Stromal cell of bone marrow (primary cell): ENCODE results near the gene GZF1.
A peak's percentile ranks its signal among the peaks of the same experiment; 100 is the strongest.
"Not testable (repeated sequence)": the region's sequence is repeated elsewhere in the genome, so short reads cannot be mapped to it uniquely, and the experiment has no call there.

Source experiments
- DNase-seq: peaks from one replicate; pipeline ENCODE4 v3.0.0-alpha.2; 2012; ENCODE audit warnings: low read depth

The GZF1 gene

DNA sequence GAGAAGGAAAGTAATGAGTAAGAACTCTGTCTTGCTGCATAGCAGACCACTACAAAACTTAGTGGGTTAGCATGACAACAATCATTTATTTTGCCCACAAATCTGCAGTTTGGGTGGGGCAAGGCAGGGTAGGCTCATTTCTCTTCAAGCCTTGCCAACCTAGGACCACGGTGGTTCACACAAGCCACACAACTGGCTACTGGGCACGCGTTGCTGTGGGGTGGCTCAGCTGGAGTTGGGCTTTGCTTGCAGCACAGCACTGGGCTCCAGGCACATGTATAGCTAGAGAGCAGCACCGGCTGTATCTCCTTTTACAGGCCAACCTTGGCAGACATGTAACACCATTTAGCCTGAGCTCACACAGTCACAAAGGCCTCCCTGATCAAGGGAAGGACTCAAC is 16.0 kb upstream of the GZF1 start:
- DNase-seq, result no peak

DNA sequence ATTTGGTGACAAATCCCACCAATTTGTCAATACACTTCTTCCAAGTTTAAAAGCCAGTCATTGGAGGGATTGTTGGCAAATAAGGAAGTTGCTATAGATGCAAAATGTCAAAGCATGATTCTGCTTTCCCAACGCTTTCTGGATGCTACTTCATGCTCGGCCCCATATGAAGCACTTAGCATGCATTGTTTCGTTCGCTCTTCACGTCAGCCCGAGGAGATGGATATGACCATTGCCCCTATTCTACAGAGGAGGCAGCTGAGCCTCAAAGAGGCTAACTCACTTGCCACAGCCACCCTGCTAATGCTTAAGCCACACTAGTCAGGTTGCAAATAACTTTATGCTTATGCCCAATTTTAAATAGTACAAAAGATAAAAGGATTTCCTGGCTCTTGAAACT is 14.2 kb upstream of the GZF1 start:
- DNase-seq, result no peak

DNA sequence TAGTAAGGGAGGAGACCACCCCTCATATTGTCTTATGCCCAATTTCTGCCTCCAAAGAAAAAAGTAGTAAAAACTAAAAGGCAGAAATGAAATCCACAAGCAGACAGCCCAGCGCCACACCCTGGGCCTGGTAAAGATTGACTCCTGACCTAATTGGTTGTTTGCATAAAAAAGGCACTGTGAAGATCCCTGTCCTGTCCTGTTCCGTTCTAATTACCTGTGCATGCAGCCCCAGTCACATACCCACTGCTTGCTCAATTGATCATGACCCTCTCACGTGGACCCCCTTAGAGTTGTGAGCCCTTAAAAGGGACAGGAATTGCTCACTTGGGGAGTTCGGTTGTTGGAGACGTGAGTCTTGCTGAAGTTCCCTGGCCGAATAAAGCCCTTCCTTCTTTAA is 13.5 kb upstream of the GZF1 start:
- DNase-seq, result not testable (repeated sequence)

DNA sequence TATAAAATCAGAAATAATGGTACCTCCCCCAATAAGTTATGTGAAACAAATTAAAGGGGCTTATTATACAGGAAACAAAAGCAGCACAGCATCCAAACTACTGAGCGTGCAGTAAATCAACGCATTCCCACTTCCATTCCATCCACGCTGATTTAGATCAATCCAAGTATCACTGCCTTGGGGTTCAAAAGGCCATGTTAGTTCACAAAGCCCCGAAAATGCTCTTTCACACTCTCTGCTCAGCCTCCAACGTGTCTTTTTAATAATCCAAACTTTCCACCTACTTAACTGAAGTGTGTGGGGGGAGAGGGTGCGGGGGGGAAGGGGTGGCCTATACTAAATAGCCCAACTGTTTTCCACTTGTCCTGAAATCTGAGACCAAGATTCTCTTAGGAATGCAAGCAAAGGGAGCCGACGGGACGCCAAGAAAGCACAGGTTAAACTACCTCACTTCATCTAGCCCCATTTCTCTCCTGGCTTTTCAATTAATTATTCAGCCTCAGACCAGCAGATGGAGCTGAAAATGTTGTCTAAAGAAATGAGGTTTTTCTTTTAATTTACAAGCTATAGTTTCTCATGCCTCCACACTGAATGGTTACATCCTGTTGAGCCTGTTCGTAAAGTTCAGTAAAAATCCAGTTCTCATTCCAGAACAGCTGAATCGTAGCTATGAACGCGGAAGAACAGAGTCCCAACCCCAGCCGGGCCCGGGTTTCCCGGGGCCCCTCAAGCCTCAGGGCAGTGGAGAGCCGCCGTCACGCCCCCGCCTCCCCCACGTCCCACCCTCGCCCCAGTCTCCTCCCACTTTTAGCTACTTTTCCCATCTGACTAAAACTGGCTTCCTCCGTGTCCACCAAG is 12.4 kb upstream of the GZF1 start:
- peak; percentile 64 for DNase-seq

DNA sequence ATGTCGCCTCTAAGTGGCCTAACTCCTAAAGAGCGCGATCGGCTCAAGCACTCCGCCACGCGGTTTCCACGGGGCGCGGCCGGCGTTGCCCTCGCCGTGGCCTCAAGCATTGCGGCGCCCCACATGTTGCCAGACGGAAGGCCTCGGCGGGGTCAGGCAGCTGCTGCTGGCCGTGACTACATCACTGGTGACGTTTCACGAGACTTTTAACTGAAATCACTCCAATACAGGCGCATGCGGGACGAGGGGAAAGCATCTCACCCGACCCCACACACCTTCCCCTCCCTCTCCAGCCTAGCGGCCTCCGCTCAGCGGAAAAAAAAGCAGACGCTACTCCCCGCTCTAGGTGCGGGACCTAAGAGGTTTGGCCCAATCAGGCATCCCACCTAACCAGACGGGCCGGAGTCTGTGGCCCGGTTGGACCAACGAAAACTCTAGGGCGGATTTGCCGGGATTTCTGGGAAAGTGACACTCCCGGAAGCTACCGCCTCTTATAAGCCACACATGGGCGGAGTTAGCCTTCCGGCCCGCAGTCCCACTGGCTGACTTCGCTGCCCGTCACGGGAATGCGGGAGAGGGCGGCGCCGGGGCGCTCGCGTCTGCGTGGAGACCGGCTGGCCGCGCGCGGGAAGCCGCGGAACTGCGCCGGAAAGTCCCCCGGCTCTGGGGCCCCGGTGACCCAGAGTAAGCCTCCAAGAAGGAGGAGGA is 11.6 kb upstream of the GZF1 start, which contains the start of gene NXT1:
Gene NXT1, plus strand, starts transcription at position 596 of the 708 bp plus-strand sequence. CDS start 3,251 bp downstream, outside the sequence.
- DNase-seq, result peak; percentile 98

DNA sequence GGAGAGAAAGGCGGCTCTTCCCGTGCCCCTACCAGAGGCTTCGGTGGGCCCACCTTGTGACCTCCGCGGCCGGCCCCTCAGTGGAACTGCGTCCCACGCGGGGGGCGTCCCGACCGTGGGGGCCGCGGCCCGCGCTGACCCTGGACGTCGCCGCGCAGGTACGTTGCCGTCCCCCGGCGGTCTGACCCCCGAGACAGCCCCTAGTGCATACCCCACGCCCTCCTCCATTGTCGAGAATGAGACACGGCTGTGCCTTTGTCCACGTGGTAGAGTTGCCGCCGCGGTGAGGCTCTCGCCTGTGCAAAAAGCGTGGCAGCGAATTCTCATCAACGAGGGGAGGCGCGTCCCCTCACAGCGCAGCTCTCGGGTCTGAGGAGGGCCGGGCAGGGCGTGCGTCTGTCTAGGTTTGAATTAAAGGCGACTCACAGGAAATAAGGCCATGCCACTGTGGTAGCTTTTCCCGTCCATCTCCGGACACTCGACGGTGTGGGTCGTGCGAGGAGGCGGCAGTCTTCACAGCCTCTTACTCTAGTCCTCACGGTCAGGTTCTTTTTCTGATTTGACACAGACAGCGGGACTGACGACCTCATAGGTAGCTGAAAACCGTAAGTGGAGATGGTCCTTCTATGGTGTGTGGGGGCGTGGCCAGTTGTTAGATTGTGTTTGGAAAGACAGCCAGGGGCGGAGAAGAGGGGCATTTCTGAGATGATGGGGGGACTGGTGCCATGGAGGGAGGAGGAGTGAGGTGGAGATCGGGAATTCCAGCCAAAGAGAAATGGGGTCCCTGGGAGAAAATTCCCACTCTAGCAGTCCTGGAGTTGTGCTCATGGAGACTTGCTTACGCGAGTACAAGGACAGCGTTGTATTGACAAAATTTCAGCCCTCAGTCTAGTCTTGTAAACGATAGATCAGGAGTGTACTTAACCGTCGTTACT is 10.8 kb upstream of the GZF1 start:
- DNase-seq, result no peak

DNA sequence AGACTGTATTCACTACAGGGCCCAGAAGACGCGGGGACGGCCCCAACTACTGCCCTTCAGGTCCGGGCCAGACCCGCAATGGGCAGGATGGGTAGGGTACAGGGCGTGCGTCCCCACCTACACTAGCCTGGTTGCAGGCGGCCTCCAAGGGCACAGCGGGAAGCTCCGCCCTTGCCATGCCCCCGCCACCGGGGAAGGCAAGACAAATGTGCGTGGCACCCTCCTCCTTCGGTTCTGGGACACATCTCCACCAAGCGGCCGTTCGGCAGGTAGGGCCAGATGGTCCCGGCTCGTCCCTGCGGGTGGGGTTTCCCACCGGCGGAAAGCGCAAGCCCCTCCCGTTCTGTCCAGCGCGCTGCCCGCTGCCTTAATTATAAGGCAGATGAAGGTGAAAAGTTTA is 5.8 kb upstream of the GZF1 start:
- no peak for DNase-seq

DNA sequence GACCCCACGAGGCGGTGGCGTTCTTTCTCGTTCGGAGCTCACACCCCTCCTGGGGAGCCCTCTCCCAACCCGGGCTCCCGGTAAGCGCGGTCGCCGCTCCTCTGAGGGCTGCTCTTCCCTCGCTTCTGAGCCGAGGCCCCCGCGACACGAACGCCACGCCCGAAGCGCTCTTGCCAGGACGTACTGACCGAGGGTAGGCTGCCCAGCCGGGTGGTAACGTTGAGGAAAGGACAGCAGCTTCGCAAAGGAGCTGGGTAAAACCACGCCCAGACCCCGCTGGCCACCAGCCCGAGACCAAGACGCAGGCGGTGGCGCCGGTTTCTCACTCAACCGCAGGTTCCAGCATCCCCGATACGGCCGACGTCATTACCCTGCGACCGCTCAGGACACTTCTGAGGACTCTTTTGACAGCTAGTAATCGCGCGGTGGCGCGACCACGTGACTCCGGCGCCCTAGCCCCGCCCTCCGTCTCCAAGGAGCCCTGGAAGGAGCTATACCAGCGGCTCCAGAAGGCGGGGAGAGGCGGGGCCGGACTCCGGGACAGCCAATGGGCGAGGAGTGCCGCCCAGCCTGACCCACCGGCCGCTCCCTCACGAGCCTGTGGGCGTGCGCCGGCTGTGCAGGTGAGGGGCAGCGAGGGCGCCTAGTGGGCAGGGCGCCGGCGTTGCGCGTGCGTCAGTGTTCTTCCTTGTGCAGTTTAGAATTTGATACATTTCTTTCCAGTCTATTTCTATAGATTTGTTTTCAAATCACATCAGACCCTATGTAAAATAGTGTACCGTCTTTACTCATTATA is 4.0 kb upstream of the GZF1 start:
- DNase-seq, result peak; percentile 99

DNA sequence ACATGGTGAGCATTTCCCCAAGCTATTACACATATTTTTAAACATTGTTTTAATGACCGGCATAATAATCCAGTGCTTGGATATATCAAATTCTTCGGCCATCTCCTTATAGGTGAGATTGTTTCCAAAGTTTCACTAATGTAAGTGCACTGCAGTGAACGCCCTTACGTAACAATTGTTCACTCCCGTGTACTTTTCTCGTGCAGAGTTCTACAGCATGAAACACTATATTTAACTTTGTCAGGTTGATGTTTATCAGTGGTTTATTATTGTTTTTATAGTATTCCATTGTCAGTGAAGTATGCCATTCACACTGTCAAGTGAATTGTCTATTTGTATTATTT is 3.4 kb upstream of the GZF1 start:
- no peak for DNase-seq

DNA sequence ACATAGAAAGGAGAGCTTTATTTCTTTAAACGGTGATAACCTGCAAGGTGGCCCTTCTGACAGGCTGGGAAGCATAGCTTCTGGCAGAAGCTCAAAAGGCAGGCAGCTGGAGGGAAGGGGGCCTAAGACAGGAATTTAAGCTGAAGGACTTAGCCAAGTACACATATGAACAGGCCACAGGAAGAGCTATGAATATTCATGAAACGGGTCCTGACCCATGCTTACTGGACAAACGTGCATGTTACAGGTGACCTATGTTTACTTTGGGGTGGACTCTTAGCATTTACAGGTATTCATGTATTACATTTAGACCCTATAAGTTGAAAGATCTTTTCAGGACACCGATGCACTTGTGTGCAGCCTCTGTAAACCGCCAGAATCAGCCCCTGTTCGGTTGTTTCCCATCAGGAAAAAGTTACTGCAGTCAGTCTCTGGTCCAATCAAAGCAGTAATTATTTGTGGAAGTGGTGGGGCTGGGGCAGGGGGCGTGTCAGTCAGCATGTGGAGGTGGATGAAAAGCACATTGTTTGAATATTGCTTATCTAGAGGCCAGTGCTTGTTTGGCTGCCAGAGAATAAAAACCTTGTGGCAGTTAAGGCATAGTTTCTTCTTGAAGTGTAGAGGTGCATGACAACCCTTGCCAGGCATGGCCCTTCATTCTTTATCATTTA is 2.9 kb upstream of the GZF1 start:
- no peak for DNase-seq

DNA sequence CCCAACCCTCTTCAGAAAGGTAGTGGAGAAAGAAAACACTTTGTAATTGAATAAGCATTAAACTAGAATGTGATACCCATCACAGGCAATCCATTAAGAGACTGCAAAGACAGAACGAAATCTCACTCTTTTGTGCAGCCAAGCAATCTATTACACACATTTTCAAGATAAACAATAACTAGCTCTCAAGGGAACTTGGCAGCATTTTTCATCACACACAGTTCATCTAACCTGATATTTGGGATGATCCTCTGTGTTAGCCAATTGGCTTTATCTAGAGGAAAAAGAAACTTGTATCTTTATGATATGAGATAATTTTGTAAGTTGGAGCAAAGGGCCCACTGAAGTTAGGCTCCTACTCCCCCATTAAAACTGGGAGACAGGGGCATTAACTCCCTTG is 1.5 kb upstream of the GZF1 start:
- DNase-seq, result no peak

DNA sequence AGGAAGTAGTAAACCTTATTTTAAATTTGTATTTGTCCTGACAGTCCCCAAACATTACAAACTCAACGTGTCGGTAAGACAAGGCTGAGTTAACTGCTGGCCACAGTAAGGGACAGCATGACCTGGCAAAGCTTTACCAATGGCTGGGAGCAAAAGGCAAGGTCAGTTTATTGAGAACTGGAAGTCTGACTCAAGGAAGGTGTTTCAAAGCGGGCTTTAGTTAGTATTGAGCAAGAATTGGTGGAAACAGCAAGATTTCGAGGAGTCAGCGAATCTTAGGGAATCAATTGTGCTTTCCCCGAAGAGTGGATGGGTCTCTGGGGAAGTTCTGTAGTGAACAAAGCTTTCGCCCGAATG is 885 bp upstream of the GZF1 start:
- DNase-seq, result no peak

DNA sequence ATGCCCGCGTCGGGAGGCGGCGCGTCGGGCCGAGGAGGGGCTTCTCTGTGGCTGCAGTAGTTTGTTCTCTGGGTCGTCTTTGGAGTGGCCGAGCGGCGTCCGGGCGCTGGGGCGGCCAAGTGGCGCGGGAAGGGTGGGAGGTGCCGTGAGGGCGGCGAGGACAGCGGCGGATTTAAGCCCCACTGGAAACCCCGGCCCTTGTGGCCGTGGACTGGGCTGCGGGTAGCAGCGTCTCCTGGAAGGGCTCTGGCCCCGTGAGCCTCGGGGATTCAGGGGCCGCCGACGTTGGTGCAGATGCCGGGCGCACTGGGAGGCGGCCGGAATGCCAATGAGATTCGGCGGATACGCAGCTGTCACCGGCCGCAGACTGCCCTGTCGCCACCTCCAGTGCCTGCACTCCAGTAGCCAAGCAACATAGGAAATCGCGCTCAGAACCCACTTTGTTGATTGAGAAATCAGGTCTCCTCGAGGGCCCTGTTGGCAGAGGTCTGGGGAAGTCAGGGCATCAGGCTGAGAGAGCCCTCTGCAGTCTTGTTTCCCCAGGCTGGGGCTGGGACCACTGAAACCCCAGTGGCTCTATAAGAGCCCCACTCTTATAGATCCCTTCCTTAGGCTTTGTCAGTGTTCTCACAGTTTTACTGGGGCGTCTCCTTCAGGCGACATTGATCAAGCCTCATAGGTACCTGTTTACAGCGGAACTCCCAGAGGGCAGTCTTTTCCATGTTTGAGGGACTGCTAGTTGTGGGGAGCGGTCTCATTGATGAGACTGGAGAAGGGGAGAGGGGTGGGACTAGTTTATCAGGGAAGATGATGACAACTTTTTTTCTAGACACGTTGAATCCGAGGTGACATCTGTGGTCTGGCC is 642 bp downstream of the GZF1 start:
- no peak for DNase-seq

DNA sequence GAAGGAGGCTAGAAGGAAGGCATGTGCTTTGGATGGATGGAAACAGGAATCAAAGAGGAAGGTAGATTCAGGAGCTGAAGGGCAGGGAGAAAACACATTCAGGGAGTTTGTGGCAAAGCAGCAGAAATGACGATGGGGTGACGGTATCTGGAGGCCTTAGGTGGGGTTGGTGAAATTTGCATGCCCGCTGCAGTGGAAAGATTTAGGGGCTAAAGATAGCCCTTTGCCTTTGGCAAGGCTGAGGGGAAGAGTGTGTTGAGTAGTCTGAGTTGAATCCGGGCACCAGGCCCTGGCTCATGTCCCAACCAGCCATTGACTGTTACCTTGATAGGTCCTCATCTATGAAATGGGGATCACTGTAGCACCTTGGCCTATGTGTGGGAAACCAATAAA is 1.3 kb downstream of the GZF1 start:
- no peak for DNase-seq

DNA sequence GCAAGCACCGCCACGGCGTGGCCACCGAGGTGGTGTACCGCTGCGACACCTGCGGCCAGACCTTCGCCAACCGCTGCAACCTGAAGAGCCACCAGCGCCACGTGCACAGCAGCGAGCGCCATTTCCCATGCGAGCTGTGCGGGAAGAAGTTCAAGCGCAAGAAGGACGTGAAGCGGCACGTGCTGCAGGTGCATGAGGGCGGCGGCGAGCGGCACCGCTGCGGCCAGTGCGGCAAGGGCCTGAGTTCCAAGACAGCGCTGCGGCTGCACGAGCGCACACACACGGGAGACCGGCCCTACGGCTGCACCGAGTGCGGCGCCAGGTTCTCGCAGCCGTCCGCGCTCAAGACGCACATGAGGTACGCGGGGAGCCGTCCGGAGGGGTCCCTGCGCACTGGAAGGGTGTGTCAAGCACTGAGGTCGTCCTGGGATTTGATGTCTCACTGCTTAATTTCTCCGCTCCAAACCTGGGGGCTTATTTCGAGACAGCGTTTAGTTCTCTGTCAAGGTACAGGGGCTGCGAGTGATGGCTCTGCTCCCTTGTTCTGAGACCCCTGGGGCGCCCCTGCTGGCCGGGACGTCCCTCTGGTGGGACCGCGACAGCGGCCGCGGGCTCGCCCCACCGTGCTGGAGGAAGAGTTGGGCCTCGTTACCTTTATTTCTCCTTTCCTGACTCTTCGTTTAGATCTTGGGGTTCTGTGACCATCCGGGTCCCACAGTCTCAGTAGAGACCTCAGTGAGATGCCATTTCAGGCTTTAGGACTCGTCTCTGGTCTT is 3.6 kb downstream of the GZF1 start:
- DNase-seq, result no peak

DNA sequence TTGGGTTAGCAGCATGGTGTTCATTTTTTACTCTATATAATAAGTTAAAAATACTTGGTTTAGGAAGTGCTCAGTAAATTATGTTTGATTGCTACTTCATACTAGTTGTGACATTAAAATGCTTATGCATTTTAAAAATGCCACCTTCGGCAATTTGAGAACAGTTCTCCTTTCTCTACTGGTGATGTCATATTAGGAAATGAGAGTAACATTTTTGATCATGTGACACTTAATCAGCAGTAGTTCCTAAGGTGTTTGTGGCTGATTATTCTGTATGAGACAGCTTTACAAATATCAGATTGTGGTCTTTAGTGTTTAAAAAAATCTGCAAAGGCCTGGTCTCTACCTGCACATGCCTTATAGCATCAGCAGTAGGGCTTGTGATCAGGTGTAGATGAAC is 4.4 kb downstream of the GZF1 start:
- DNase-seq, result no peak

DNA sequence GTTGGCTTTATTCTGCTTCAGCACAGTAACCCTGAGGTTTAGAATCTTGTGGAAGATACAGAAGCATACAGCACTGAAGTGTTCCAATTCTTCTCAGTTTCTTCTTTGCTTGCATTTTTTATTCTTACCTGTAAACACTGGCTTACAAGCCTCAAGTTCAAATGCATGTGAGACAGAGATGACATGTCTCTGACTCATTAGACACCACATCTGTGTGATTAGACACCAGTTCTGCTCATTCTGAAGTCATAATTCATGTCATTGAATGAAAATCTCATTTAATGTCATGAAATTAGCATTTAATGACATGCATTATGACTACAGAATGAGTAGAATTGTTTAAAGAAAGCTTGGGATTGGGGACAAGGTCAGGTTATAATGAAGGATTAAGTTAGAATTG is 5.8 kb downstream of the GZF1 start:
- no peak for DNase-seq

DNA sequence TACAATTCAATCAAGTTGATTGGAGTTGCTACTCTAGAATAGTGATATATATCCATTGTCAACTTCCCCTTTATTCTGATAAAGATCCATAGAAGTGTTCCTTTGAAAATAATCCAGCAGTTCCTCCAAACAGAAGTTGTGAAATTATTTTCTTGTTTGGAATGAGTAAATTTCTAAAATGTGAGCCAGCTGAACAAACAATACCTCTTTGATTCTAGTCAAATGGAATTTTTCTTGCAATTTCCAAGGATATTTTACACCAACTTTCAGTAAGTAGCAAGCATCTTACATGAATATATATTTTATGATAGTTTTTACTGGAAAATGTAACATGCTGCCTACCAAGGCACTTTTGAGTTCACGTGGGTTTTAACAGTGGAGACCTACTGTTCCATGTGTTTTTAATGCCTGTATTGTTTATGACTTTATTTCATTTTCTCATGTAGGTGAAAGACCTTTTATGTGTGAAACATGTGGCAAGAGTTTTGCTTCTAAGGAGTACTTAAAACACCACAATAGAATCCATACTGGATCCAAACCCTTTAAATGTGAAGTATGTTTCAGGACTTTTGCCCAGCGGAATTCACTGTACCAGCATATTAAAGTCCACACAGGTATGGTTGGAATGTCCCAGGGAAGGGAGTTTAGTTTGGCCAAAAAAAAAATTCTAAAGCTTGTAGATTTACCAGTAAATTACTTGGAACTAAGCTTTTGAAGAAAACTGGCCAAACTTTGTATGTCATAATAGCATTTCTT is 6.5 kb downstream of the GZF1 start:
- DNase-seq, result no peak
